ENCODE results near the gene SERPINE2.

Gene SERPINE2

GRCh38 chr2:224036731-224037361 lies 2.2 kb downstream of the SERPINE2 start:
- Mint-ChIP-seq H3K4me1 (ENCODE audit: low read depth) (peaks cover 42% of the 10 kb centered on the region), H3K9me3 (no peaks in the 10 kb centered on the region), H3K27me3 (ENCODE audit: low read depth) (peaks cover 29% of the 10 kb centered on the region), H3K4me3 (peak overlapping the region; percentile 47), H3K36me3 (ENCODE audit: low read depth) (peaks cover 7% of the 10 kb centered on the region), H3K27ac (no peak overlapping the region)
- no peak for DNase-seq (ENCODE audit: low spot score)

GRCh38 chr2:224034017-224034416 lies 5.1 kb downstream of the SERPINE2 start:
- no peak overlapping the region for H3K27ac Mint-ChIP-seq
- no peaks in the 10 kb centered on the region for H3K9me3 Mint-ChIP-seq
- H3K27me3 Mint-ChIP-seq (ENCODE audit: low read depth): peaks cover 6% of the 10 kb centered on the region
- H3K4me1 Mint-ChIP-seq (ENCODE audit: low read depth): peaks cover 38% of the 10 kb centered on the region
- H3K4me3 Mint-ChIP-seq: no peak overlapping the region
- no peak for DNase-seq (ENCODE audit: low spot score)
- H3K36me3 Mint-ChIP-seq (ENCODE audit: low read depth): peaks cover 11% of the 10 kb centered on the region

GRCh38 chr2:224033601-224034000 lies 5.5 kb downstream of the SERPINE2 start:
- H3K27me3 Mint-ChIP-seq (ENCODE audit: low read depth): peaks cover 6% of the 10 kb centered on the region

GRCh38 chr2:224032283-224032682 lies 6.8 kb downstream of the SERPINE2 start:
- Mint-ChIP-seq H3K36me3 (ENCODE audit: low read depth) (peaks cover 20% of the 10 kb centered on the region), H3K9me3 (peaks cover 6% of the 10 kb centered on the region), H3K4me1 (ENCODE audit: low read depth) (peaks cover 40% of the 10 kb centered on the region), H3K4me3 (no peak overlapping the region), H3K27me3 (ENCODE audit: low read depth) (peaks cover 3% of the 10 kb centered on the region), H3K27ac (no peak overlapping the region)
- no peak for DNase-seq (ENCODE audit: low spot score)

More at GRCh38 chr2:224033601-224034000, 5.5 kb downstream of the SERPINE2 start:
- Mint-ChIP-seq H3K27ac (no peak overlapping the region), H3K36me3 (ENCODE audit: low read depth) (peaks cover 13% of the 10 kb centered on the region), H3K4me1 (ENCODE audit: low read depth) (peaks cover 42% of the 10 kb centered on the region), H3K4me3 (no peak overlapping the region), H3K9me3 (no peaks in the 10 kb centered on the region)
- DNase-seq (ENCODE audit: low spot score): no peak

- no peak for DNase-seq (ENCODE audit: low spot score)
- H3K27ac Mint-ChIP-seq: no peak overlapping the region
- H3K36me3 Mint-ChIP-seq (ENCODE audit: low read depth): peaks cover 23% of the 10 kb centered on the region
- H3K4me1 Mint-ChIP-seq (ENCODE audit: low read depth): peaks cover 37% of the 10 kb centered on the region
- H3K4me3 Mint-ChIP-seq: no peak overlapping the region
- H3K9me3 Mint-ChIP-seq: peaks cover 10% of the 10 kb centered on the region
- H3K27me3 Mint-ChIP-seq (ENCODE audit: low read depth): no peaks in the 10 kb centered on the region
Observed at GRCh38 chr2:224031358-224031970, 7.6 kb downstream of the SERPINE2 start.

- H3K9me3 Mint-ChIP-seq: peaks cover 15% of the 10 kb centered on the region
- no peaks in the 10 kb centered on the region for H3K27me3 Mint-ChIP-seq (ENCODE audit: low read depth)
- H3K4me3 Mint-ChIP-seq: no peak overlapping the region
- DNase-seq (ENCODE audit: low spot score): no peak
- H3K36me3 Mint-ChIP-seq (ENCODE audit: low read depth): peaks cover 27% of the 10 kb centered on the region
- H3K4me1 Mint-ChIP-seq (ENCODE audit: low read depth): peaks cover 43% of the 10 kb centered on the region
- no peak overlapping the region for H3K27ac Mint-ChIP-seq
Observed at GRCh38 chr2:224030786-224031185, 8.3 kb downstream of the SERPINE2 start.

DNA sequence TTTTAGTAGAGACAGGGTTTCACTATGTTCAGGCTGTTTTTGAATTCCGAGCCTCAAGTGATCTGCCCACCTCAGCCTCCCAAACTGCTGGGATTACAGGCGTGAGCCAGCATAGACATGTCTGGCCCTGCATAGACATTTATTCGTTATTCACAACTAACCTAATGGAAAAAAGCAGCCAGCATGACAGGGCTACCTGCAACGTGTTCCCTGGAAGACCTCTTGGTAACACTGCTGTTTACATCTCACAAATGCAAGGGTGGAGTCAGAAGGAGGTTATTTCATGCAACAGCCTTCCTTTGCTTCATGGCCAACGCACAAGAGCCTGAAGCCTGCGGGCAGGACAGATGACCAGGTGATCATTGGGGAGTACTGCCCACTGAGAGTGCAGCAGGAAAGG lies 9.2 kb downstream of the SERPINE2 start:
- Mint-ChIP-seq H3K27me3 (ENCODE audit: low read depth) (no peaks in the 10 kb centered on the region), H3K9me3 (peaks cover 20% of the 10 kb centered on the region), H3K4me1 (ENCODE audit: low read depth) (peaks cover 52% of the 10 kb centered on the region), H3K27ac (no peak overlapping the region), H3K4me3 (no peak overlapping the region), H3K36me3 (ENCODE audit: low read depth) (peaks cover 31% of the 10 kb centered on the region)
- no peak for DNase-seq (ENCODE audit: low spot score)

DNA sequence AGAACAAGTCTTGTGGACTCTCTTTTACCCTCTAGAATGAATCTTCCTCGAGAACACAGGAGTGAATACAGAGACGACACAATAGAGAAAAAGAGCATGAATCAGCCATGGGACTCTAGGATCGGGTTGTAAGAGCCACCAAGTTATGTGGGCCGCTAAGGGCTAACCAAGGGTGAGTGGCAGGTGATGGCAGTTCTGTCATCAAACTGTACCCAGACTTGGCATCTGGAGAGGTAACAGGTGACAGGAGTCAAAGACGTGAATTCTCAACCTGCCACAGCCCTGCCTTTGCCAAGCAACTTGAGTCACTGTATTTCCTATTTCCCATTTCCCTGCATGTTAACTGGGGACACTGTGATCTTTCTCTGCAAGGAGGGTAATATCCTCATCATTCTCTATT lies 11.2 kb downstream of the SERPINE2 start:
- Mint-ChIP-seq H3K4me3 (peak overlapping the region; percentile 51), H3K36me3 (ENCODE audit: low read depth) (peaks cover 33% of the 10 kb centered on the region), H3K27ac (peak overlapping the region; percentile 86), H3K4me1 (ENCODE audit: low read depth) (peaks cover 59% of the 10 kb centered on the region), H3K9me3 (peaks cover 20% of the 10 kb centered on the region), H3K27me3 (ENCODE audit: low read depth) (no peaks in the 10 kb centered on the region)
- no peak for DNase-seq (ENCODE audit: low spot score)

DNA sequence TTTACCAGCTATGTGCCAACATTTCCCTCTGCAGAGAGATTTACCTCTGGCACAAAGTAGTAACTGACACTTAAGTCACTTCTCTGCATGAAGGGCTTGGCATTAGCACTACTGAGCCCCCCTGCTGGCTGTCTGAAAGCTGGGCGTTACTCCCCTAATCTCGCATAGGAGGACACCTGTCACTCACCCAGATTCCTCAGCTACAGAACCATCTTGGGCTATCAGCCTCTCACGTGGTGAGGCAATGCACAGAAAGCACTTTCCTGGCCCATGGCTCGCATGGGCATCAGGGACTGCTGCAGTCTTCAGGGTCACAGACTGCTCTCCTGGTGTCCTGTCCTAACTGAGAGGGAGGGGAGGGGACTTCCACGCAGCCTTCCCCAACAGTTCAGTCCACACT lies 12.0 kb downstream of the SERPINE2 start:
- no peaks in the 10 kb centered on the region for H3K27me3 Mint-ChIP-seq (ENCODE audit: low read depth)
- DNase-seq (ENCODE audit: low spot score): no peak
- H3K36me3 Mint-ChIP-seq (ENCODE audit: low read depth): peaks cover 33% of the 10 kb centered on the region
- peaks cover 61% of the 10 kb centered on the region for H3K4me1 Mint-ChIP-seq (ENCODE audit: low read depth)
- peak overlapping the region; percentile 86 for H3K27ac Mint-ChIP-seq
- H3K4me3 Mint-ChIP-seq: peak overlapping the region; percentile 66
- peaks cover 20% of the 10 kb centered on the region for H3K9me3 Mint-ChIP-seq

- peak overlapping the region; percentile 66 for H3K4me3 Mint-ChIP-seq
- H3K36me3 Mint-ChIP-seq (ENCODE audit: low read depth): peaks cover 35% of the 10 kb centered on the region
- H3K27me3 Mint-ChIP-seq (ENCODE audit: low read depth): no peaks in the 10 kb centered on the region
- peak; percentile 79 for DNase-seq (ENCODE audit: low spot score)
- H3K9me3 Mint-ChIP-seq: peaks cover 24% of the 10 kb centered on the region
- H3K4me1 Mint-ChIP-seq (ENCODE audit: low read depth): peaks cover 62% of the 10 kb centered on the region
- H3K27ac Mint-ChIP-seq: peak overlapping the region; percentile 92
Observed at GRCh38 chr2:224025874-224026273, 13.2 kb downstream of the SERPINE2 start.

- H3K9me3 Mint-ChIP-seq: peaks cover 24% of the 10 kb centered on the region
- DNase-seq (ENCODE audit: low spot score): no peak
- peak overlapping the region; percentile 4 for H3K4me3 Mint-ChIP-seq
- no peaks in the 10 kb centered on the region for H3K27me3 Mint-ChIP-seq (ENCODE audit: low read depth)
- peak overlapping the region; percentile 92 for H3K27ac Mint-ChIP-seq
- H3K4me1 Mint-ChIP-seq (ENCODE audit: low read depth): peaks cover 60% of the 10 kb centered on the region
- H3K36me3 Mint-ChIP-seq (ENCODE audit: low read depth): peaks cover 32% of the 10 kb centered on the region
Observed at GRCh38 chr2:224024270-224024669, 14.8 kb downstream of the SERPINE2 start.

DNA sequence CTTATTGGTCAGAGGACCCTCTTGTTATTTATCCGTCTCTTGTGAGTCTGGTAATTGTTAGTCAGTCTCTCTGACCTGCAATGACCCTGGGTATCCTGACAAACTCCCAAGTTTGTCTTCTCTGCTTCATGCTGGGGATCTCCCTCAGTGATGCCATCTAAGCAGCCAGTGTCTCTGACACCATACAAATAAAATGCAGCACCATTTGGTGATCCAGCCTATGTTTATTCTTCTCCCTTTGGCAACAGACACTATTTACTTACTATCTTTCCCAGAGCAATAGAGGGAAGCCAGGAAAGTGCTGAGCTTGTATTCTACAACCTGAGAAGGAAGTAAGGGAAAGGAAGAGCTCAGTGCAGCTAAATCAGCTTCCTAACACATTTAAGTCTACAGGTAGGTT lies 15.9 kb downstream of the SERPINE2 start:
- H3K4me1 Mint-ChIP-seq (ENCODE audit: low read depth): peaks cover 56% of the 10 kb centered on the region
- no peak overlapping the region for H3K4me3 Mint-ChIP-seq
- H3K9me3 Mint-ChIP-seq: peaks cover 24% of the 10 kb centered on the region
- no peak for DNase-seq (ENCODE audit: low spot score)
- no peaks in the 10 kb centered on the region for H3K27me3 Mint-ChIP-seq (ENCODE audit: low read depth)
- peak overlapping the region; percentile 53 for H3K27ac Mint-ChIP-seq
- H3K36me3 Mint-ChIP-seq (ENCODE audit: low read depth): peaks cover 30% of the 10 kb centered on the region

DNA sequence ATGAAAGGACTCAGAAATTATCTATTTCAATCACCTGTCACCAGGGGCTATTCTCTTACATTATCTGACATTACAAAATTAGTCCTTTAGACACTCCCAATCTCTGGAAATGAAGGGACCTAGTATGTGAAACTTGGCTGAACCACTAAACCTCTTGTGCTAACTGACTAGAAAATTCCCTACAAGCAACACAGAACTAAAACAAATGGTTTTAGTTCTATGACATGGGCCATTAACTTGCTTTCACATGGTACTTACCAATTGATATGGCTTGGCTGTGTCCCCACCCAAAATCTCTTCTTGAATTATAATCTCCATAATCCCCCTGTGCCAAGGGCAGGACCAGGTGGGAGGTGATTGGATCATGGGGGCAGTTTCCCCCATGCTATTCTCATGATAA lies 16.6 kb downstream of the SERPINE2 start:
- Mint-ChIP-seq H3K4me1 (ENCODE audit: low read depth) (peaks cover 52% of the 10 kb centered on the region), H3K36me3 (ENCODE audit: low read depth) (peaks cover 23% of the 10 kb centered on the region), H3K4me3 (no peak overlapping the region), H3K27me3 (ENCODE audit: low read depth) (no peaks in the 10 kb centered on the region), H3K9me3 (peaks cover 19% of the 10 kb centered on the region), H3K27ac (no peak overlapping the region)
- DNase-seq (ENCODE audit: low spot score): no peak

- H3K4me1 Mint-ChIP-seq (ENCODE audit: low read depth): peaks cover 46% of the 10 kb centered on the region
- H3K9me3 Mint-ChIP-seq: peaks cover 7% of the 10 kb centered on the region
- H3K36me3 Mint-ChIP-seq (ENCODE audit: low read depth): peaks cover 15% of the 10 kb centered on the region
- no peak overlapping the region for H3K4me3 Mint-ChIP-seq
- DNase-seq (ENCODE audit: low spot score): no peak
- no peak overlapping the region for H3K27ac Mint-ChIP-seq
- no peaks in the 10 kb centered on the region for H3K27me3 Mint-ChIP-seq (ENCODE audit: low read depth)
Observed at GRCh38 chr2:224020523-224020922, 18.6 kb downstream of the SERPINE2 start.
